Retinal pigment epithelial cell (primary cell): ENCODE measurements around the gene GBX1.
A peak's percentile ranks its signal among the peaks of the same experiment; 100 is the strongest.

Experiments used
- DNase-seq: peaks from one replicate; pipeline ENCODE4 v3.0.0-alpha.2; 2010; ENCODE audit warnings: low read depth
- H3K4me3 ChIP-seq: 2 replicates; pipeline ENCODE4 v1.5.1; 2011; ENCODE audit warnings: mild to moderate bottlenecking, low read length, control low read depth, moderate library complexity
- CTCF ChIP-seq: conservative IDR thresholded peaks from 2 replicates; pipeline ENCODE4 v1.5.1; 2011; ENCODE audit warnings: low read depth, low read length, control low read depth, inconsistent platforms

Gene GBX1

GRCh38 chr7:151178236-151178635 is 10.7 kb upstream of the GBX1 start:
- TF ChIP-seq CTCF = no peak
- H3K4me3 ChIP-seq = no peak overlapping the region
- no peak for DNase-seq

- no peak overlapping the region for H3K4me3 ChIP-seq
- DNase-seq = no peak
- no peak for TF ChIP-seq CTCF
Observed at GRCh38 chr7:151177310-151177709, 9.8 kb upstream of the GBX1 start.

- no peak for TF ChIP-seq CTCF
- no peak for DNase-seq
- no peak overlapping the region for H3K4me3 ChIP-seq
Observed at GRCh38 chr7:151176401-151176800, 8.9 kb upstream of the GBX1 start.

- peak; percentile 6 for TF ChIP-seq CTCF
- no peak overlapping the region for H3K4me3 ChIP-seq
- DNase-seq = no peak
Observed at GRCh38 chr7:151175793-151176311, 8.4 kb upstream of the GBX1 start.

GRCh38 chr7:151175047-151175792 is 7.7 kb upstream of the GBX1 start:
- no peak for DNase-seq
- H3K4me3 ChIP-seq = no peak overlapping the region
- no peak for TF ChIP-seq CTCF

- DNase-seq = no peak
- no peak overlapping the region for H3K4me3 ChIP-seq
- TF ChIP-seq CTCF = no peak
Observed at GRCh38 chr7:151174246-151175046, 7.0 kb upstream of the GBX1 start.
